ENCODE results near the gene RALGPS1. TPM values are rescaled to one million over a fixed set of nuclear protein-coding genes. Genes with fewer than 3 reads are reported as not detected.

RALGPS1 gene
- total RNA-seq, 5 donors from 2014 or later (not counting 1 experiment from before 2014, with no cell fraction given) = 7.3 to 13.9 (median 9.4) TPM

- H3K27me3 ChIP-seq (replicated peaks in 1 of 2; ENCODE audit: control insufficient read depth in 2 of 2, extremely low read depth in 1 of 2, insufficient read depth in 2 of 2, low read length in 1 of 2) = peaks cover 0 to 3% of the 10 kb centered on the region in 2 experiments
- no peak overlapping the region for H3K4me3 ChIP-seq (ENCODE audit: control insufficient read depth in 1 of 2, extremely low read depth in 1 of 2, low read length in 1 of 2)
- Mint-ChIP-seq H3K36me3 (no peaks in the 10 kb centered on the region), H3K27ac (no peak overlapping the region), H3K9me3 (no peaks in the 10 kb centered on the region), H3K4me1 (peaks cover 23 to 28% (median 24%) of the 10 kb centered on the region in 3 donors), H3K27me3 (peaks cover 6 to 33% of the 10 kb centered on the region in 2 donors), H3K4me3 (no peak overlapping the region)
- no peak overlapping the region for H3K27ac ChIP-seq (ENCODE audit: low read length)
- ChIA-PET POLR2A (no interaction called here), CTCF (no interaction called here)
- 71% methylated on average over 1 of the region's 1 CpG for WGBS (ENCODE audit: insufficient coverage)
- H3K9me3 ChIP-seq = no peaks in the 10 kb centered on the region
- H3K4me1 ChIP-seq (ENCODE audit: control insufficient read depth in 1 of 2, extremely low read depth in 1 of 2, insufficient read depth in 2 of 2, low read length in 2 of 2) = peaks cover 15% of the 10 kb centered on the region in 2 experiments
- no peak for DNase-seq
- no peak for ATAC-seq (replicated peaks in 1 of 4)
- H3K36me3 ChIP-seq (ENCODE audit: control insufficient read depth in 2 of 2, extremely low read depth in 1 of 2, insufficient read depth in 1 of 2, low read length in 1 of 2) = no peaks in the 10 kb centered on the region
Observed at GRCh38 chr9:127008076-127008475, 93.5 kb downstream of the RALGPS1 start.

DNA sequence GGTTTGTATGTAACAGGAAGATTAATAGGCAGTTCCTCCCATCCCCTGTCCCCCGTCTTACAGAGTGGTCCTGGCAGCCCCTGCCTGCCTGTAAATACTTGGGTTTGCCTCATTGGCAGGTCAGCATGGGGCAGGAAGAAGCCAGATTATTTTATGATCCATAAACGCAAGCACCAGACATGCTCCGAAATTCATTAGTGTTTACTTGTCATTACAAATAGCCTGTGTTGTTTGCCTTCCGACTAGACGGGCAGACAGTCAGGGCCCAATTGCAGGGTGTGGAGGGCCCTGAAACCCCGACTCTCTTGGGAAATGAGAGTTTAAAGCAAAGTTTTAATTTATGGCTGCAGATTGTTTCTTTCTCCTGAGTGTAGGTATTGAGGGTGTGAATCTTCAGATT, 97.2 kb downstream of the RALGPS1 start:
- ATAC-seq (replicated peaks in 1 of 4) = no peak
- POLR2A ChIA-PET = interaction anchor here in 1 of 2 donors (0.6 kb wide), 1 partner anchor 199 kb away, joined by 3 read pairs; no protein-coding TSS in a partner anchor

GRCh38 chr9:127012250-127012649, 97.7 kb downstream of the RALGPS1 start:
- ChIA-PET POLR2A (no interaction called here), CTCF (no interaction called here)
- Mint-ChIP-seq H3K27ac (no peak overlapping the region), H3K4me1 (peaks cover 0 to 2% (median 2%) of the 10 kb centered on the region in 3 donors), H3K4me3 (no peak overlapping the region), H3K27me3 (peaks cover 8 to 38% of the 10 kb centered on the region in 2 donors), H3K36me3 (no peaks in the 10 kb centered on the region), H3K9me3 (no peaks in the 10 kb centered on the region)
- H3K27ac ChIP-seq (ENCODE audit: low read length) = no peak overlapping the region
- H3K4me3 ChIP-seq (ENCODE audit: control insufficient read depth in 1 of 2, extremely low read depth in 1 of 2, low read length in 1 of 2) = no peak overlapping the region
- WGBS (ENCODE audit: insufficient coverage) = 84% methylated on average over 6 of the region's 6 CpGs
- no peaks in the 10 kb centered on the region for H3K4me1 ChIP-seq (ENCODE audit: control insufficient read depth in 1 of 2, extremely low read depth in 1 of 2, insufficient read depth in 2 of 2, low read length in 2 of 2)
- H3K9me3 ChIP-seq = no peaks in the 10 kb centered on the region
- DNase-seq (no peak), ATAC-seq (replicated peaks in 1 of 4) (no peak)
- H3K27me3 ChIP-seq (replicated peaks in 1 of 2; ENCODE audit: control insufficient read depth in 2 of 2, extremely low read depth in 1 of 2, insufficient read depth in 2 of 2, low read length in 1 of 2) = peaks cover 0 to 3% of the 10 kb centered on the region in 2 experiments
- no peaks in the 10 kb centered on the region for H3K36me3 ChIP-seq (ENCODE audit: control insufficient read depth in 2 of 2, extremely low read depth in 1 of 2, insufficient read depth in 1 of 2, low read length in 1 of 2)

More for the DNA sequence above, 97.2 kb downstream of the RALGPS1 start:
- H3K4me3 Mint-ChIP-seq = no peak overlapping the region
- no peaks in the 10 kb centered on the region for H3K4me1 ChIP-seq (ENCODE audit: control insufficient read depth in 1 of 2, extremely low read depth in 1 of 2, insufficient read depth in 2 of 2, low read length in 2 of 2)
- H3K36me3 Mint-ChIP-seq = no peaks in the 10 kb centered on the region
- H3K27me3 Mint-ChIP-seq = peaks cover 8 to 39% of the 10 kb centered on the region in 2 donors
- H3K27ac Mint-ChIP-seq = no peak overlapping the region
- no peak for DNase-seq
- no peaks in the 10 kb centered on the region for H3K9me3 Mint-ChIP-seq
- H3K27ac ChIP-seq (ENCODE audit: low read length) = no peak overlapping the region
- no peak overlapping the region for H3K4me3 ChIP-seq (ENCODE audit: control insufficient read depth in 1 of 2, extremely low read depth in 1 of 2, low read length in 1 of 2)
- WGBS (ENCODE audit: insufficient coverage) = 96% methylated on average over 5 of the region's 6 CpGs
- CTCF ChIA-PET = no interaction called here
- H3K27me3 ChIP-seq (replicated peaks in 1 of 2; ENCODE audit: control insufficient read depth in 2 of 2, extremely low read depth in 1 of 2, insufficient read depth in 2 of 2, low read length in 1 of 2) = peaks cover 0 to 3% of the 10 kb centered on the region in 2 experiments
- H3K9me3 ChIP-seq = no peaks in the 10 kb centered on the region
- H3K36me3 ChIP-seq (ENCODE audit: control insufficient read depth in 2 of 2, extremely low read depth in 1 of 2, insufficient read depth in 1 of 2, low read length in 1 of 2) = no peaks in the 10 kb centered on the region
- H3K4me1 Mint-ChIP-seq = peaks cover 0 to 2% (median 2%) of the 10 kb centered on the region in 3 donors

- ChIA-PET CTCF (no interaction called here), POLR2A (no interaction called here)
- H3K36me3 ChIP-seq (ENCODE audit: control insufficient read depth in 2 of 2, extremely low read depth in 1 of 2, insufficient read depth in 1 of 2, low read length in 1 of 2) = no peaks in the 10 kb centered on the region
- Mint-ChIP-seq H3K27me3 (peaks cover 8 to 30% of the 10 kb centered on the region in 2 donors), H3K9me3 (no peaks in the 10 kb centered on the region), H3K4me1 (no peaks in the 10 kb centered on the region), H3K27ac (no peak overlapping the region), H3K36me3 (no peaks in the 10 kb centered on the region), H3K4me3 (no peak overlapping the region)
- H3K4me3 ChIP-seq (ENCODE audit: control insufficient read depth in 1 of 2, extremely low read depth in 1 of 2, low read length in 1 of 2) = no peak overlapping the region
- H3K9me3 ChIP-seq = no peaks in the 10 kb centered on the region
- peaks cover 0 to 3% of the 10 kb centered on the region in 2 experiments for H3K27me3 ChIP-seq (replicated peaks in 1 of 2; ENCODE audit: control insufficient read depth in 2 of 2, extremely low read depth in 1 of 2, insufficient read depth in 2 of 2, low read length in 1 of 2)
- H3K27ac ChIP-seq (ENCODE audit: low read length) = no peak overlapping the region
- ATAC-seq (replicated peaks in 1 of 4) = no peak
- DNase-seq = no peak
- no peaks in the 10 kb centered on the region for H3K4me1 ChIP-seq (ENCODE audit: control insufficient read depth in 1 of 2, extremely low read depth in 1 of 2, insufficient read depth in 2 of 2, low read length in 2 of 2)
- 89% methylated on average over 5 of the region's 5 CpGs for WGBS (ENCODE audit: insufficient coverage)
Observed at GRCh38 chr9:127013597-127013996, 99.0 kb downstream of the RALGPS1 start.

DNA sequence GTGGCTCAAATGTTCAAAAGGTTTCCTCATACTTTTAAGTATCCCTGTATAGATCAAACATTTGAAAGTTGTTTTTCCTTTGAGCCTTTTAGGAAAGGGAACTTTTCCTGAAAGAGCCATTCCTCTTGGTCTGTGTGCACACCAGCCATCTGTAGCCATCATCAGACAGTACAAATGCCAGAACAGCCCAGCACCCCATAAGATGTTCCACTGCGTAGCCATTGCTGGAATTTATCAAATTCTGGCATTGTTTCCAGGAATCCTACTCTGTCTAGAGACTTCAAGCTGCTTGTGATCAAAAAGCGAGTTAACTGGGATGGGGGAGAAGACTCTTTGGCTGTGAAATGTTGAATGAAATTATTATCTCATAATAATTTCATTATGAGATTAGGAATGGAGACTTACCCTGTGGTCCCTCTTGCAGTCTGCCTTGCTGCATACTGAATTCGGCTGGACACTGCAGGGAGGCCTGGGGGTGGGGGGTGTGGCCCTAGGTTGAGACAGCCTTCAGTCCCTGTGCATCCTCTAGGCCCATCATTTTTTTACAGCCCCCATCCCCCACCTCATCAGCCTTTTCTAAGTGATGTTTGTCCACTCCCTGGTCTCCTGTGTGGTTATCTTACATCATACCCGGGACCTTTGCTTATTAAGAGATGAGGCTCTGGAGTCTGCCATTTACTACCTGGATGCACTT, 99.8 kb downstream of the RALGPS1 start:
- Histone ChIP-seq H3K27ac (ENCODE audit: low read length) (no peak overlapping the region), H3K36me3 (ENCODE audit: control insufficient read depth in 2 of 2, extremely low read depth in 1 of 2, insufficient read depth in 1 of 2, low read length in 1 of 2) (no peaks in the 10 kb centered on the region), H3K27me3 (replicated peaks in 1 of 2; ENCODE audit: control insufficient read depth in 2 of 2, extremely low read depth in 1 of 2, insufficient read depth in 2 of 2, low read length in 1 of 2) (peaks cover 0 to 3% of the 10 kb centered on the region in 2 experiments), H3K4me1 (ENCODE audit: control insufficient read depth in 1 of 2, extremely low read depth in 1 of 2, insufficient read depth in 2 of 2, low read length in 2 of 2) (no peaks in the 10 kb centered on the region), H3K4me3 (ENCODE audit: control insufficient read depth in 1 of 2, extremely low read depth in 1 of 2, low read length in 1 of 2) (no peak overlapping the region), H3K9me3 (no peaks in the 10 kb centered on the region)
- no peak overlapping the region for H3K4me3 Mint-ChIP-seq
- no peak for DNase-seq
- POLR2A ChIA-PET = no interaction called here
- no peaks in the 10 kb centered on the region for H3K36me3 Mint-ChIP-seq
- no peak for ATAC-seq (replicated peaks in 1 of 4)
- H3K27me3 Mint-ChIP-seq = peaks cover 8 to 22% of the 10 kb centered on the region in 2 donors
- no CpG with 5 or more reads among the region's 4 CpGs for WGBS (ENCODE audit: insufficient coverage)
- H3K9me3 Mint-ChIP-seq = no peaks in the 10 kb centered on the region
- no peaks in the 10 kb centered on the region for H3K4me1 Mint-ChIP-seq
- no peak overlapping the region for H3K27ac Mint-ChIP-seq
- CTCF ChIA-PET = no interaction called here

GRCh38 chr9:127014910-127015540, 100.4 kb downstream of the RALGPS1 start:
- CTCF ChIA-PET = no interaction called here

More at GRCh38 chr9:127014910-127015540, 100.4 kb downstream of the RALGPS1 start:
- H3K9me3 ChIP-seq = no peaks in the 10 kb centered on the region
- Mint-ChIP-seq H3K4me3 (no peak overlapping the region), H3K36me3 (no peaks in the 10 kb centered on the region), H3K4me1 (no peaks in the 10 kb centered on the region), H3K27ac (no peak overlapping the region), H3K9me3 (no peaks in the 10 kb centered on the region), H3K27me3 (peaks cover 8 to 21% of the 10 kb centered on the region in 2 donors)
- no peaks in the 10 kb centered on the region for H3K4me1 ChIP-seq (ENCODE audit: control insufficient read depth in 1 of 2, extremely low read depth in 1 of 2, insufficient read depth in 2 of 2, low read length in 2 of 2)
- H3K36me3 ChIP-seq (ENCODE audit: control insufficient read depth in 2 of 2, extremely low read depth in 1 of 2, insufficient read depth in 1 of 2, low read length in 1 of 2) = no peaks in the 10 kb centered on the region
- POLR2A ChIA-PET = no interaction called here
- DNase-seq (no peak), ATAC-seq (replicated peaks in 1 of 4) (no peak)
- H3K4me3 ChIP-seq (ENCODE audit: control insufficient read depth in 1 of 2, extremely low read depth in 1 of 2, low read length in 1 of 2) = no peak overlapping the region
- WGBS (ENCODE audit: insufficient coverage) = 80% methylated on average over 3 of the region's 3 CpGs
- no peak overlapping the region for H3K27ac ChIP-seq (ENCODE audit: low read length)
- H3K27me3 ChIP-seq (replicated peaks in 1 of 2; ENCODE audit: control insufficient read depth in 2 of 2, extremely low read depth in 1 of 2, insufficient read depth in 2 of 2, low read length in 1 of 2) = peaks cover 0 to 3% of the 10 kb centered on the region in 2 experiments
